Measurements from ENCODE around the gene CLCN7.
"Not testable (repeated sequence)": the region's sequence is repeated elsewhere in the genome, so short reads cannot be mapped to it uniquely, and the experiment has no call there.

Gene CLCN7

DNA sequence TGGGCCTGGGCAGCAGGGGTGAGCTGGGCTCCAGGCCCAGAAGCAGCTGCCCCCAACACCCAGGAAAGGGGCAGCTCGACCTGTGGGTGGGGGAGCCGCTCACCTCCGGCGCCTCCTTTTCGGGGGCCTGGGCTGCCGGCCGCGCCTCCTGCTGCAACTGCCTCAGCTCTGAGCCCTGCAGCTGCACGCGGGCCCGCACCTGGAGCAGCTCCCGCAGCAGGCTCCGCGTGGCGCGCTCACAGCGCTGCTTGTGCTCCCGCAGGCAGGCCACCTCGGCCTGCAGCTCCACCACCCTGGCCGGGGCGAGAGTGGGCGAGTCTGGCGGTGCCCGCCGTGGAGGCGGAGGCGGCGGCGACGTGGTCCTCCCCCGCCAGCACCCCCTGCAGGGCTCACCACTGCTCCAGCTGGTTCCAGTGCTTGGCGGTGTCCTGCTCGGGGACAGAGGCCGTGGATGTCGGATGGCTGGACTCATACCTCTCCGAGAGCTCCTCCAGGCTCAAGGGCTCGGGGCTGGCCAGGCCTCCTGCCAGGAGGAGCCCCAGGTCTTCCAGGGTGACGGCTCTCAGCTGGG lies 31.3 kb downstream of the CLCN7 start:
- H3K27me3 ChIP-seq (ENCODE audit: insufficient read depth, poor library complexity, severe bottlenecking), result no peaks in the 10 kb centered on the region
- H3K4me1 ChIP-seq (ENCODE audit: insufficient read depth, poor library complexity, severe bottlenecking), result no peaks in the 10 kb centered on the region
- DNase-seq (ENCODE audit: low spot score), result no peak
- H3K9me3 ChIP-seq (ENCODE audit: severe bottlenecking), result no peaks in the 10 kb centered on the region
- no peak overlapping the region for H3K4me3 ChIP-seq (ENCODE audit: severe bottlenecking)
- TF ChIP-seq, protein P1, sequence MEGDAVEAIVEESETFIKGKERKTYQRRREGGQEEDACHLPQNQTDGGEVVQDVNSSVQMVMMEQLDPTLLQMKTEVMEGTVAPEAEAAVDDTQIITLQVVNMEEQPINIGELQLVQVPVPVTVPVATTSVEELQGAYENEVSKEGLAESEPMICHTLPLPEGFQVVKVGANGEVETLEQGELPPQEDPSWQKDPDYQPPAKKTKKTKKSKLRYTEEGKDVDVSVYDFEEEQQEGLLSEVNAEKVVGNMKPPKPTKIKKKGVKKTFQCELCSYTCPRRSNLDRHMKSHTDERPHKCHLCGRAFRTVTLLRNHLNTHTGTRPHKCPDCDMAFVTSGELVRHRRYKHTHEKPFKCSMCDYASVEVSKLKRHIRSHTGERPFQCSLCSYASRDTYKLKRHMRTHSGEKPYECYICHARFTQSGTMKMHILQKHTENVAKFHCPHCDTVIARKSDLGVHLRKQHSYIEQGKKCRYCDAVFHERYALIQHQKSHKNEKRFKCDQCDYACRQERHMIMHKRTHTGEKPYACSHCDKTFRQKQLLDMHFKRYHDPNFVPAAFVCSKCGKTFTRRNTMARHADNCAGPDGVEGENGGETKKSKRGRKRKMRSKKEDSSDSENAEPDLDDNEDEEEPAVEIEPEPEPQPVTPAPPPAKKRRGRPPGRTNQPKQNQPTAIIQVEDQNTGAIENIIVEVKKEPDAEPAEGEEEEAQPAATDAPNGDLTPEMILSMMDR (IDR thresholded peaks at IDR 0.05; ENCODE audit: poor library complexity, severe bottlenecking), result no peak
- H3K27ac ChIP-seq (ENCODE audit: poor library complexity, severe bottlenecking), result no peak overlapping the region
- H3K36me3 ChIP-seq (ENCODE audit: low read depth), result no peaks in the 10 kb centered on the region
- 0 out of 3 replicates have a peak, but pooled peaks have one; percentile 4 for ATAC-seq (ENCODE audit: low read depth)

DNA sequence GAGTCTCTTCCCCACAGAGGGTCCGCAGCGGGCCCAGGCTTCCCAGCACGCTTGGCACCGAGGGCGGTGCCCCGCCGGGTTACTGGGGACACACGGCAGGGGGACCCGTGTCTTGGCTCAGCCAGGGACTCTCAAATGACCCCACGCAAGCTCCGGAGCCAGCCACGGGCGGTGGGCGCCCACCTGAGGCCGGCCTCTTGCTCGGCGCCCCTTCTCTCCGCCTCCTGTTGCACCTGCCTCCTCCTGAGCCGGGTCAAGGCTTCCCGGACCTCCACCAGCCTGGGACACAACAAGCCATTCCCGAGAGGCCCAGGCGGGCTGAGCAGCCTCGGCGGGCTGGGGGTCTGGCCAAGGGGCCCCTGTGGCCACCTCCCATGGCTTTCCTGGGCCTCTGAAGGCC lies 32.1 kb downstream of the CLCN7 start:
- no peaks in the 10 kb centered on the region for H3K36me3 ChIP-seq (ENCODE audit: low read depth)
- H3K9me3 ChIP-seq (ENCODE audit: severe bottlenecking), result no peaks in the 10 kb centered on the region
- H3K27me3 ChIP-seq (ENCODE audit: insufficient read depth, poor library complexity, severe bottlenecking), result no peaks in the 10 kb centered on the region
- no peak overlapping the region for H3K4me3 ChIP-seq (ENCODE audit: severe bottlenecking)
- ATAC-seq (ENCODE audit: low read depth), result no peak
- no peak overlapping the region for H3K27ac ChIP-seq (ENCODE audit: poor library complexity, severe bottlenecking)
- TF ChIP-seq, protein P1 (IDR thresholded peaks at IDR 0.05; ENCODE audit: poor library complexity, severe bottlenecking), result no peak
- H3K4me1 ChIP-seq (ENCODE audit: insufficient read depth, poor library complexity, severe bottlenecking), result no peaks in the 10 kb centered on the region
- DNase-seq (ENCODE audit: low spot score), result no peak

DNA sequence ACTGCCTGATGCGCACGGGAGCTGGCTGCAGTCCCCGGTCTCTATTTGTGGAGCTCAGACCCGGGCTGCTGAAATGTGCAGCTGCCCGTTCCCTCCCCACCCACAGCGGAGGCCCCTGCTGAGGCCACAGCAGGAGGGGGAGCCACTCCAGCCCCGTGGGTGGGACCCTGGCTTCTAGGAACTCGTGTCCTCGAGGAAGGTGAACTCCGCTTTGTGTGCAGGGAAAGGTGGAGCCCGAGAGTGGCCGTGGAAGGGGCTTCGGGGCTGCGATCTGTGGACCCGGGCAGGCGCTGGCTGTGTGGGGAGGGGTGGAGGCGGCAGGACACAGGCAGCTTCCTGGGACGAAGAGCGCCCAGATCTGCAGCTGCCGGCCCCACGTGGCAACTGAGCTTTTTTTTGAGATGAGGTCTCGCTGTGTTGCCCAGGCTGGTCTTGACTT lies 33.4 kb downstream of the CLCN7 start:
- Histone ChIP-seq H3K4me3 (ENCODE audit: severe bottlenecking) (no peak overlapping the region), H3K9me3 (ENCODE audit: severe bottlenecking) (no peaks in the 10 kb centered on the region), H3K27me3 (ENCODE audit: insufficient read depth, poor library complexity, severe bottlenecking) (no peaks in the 10 kb centered on the region), H3K27ac (ENCODE audit: poor library complexity, severe bottlenecking) (no peak overlapping the region), H3K4me1 (ENCODE audit: insufficient read depth, poor library complexity, severe bottlenecking) (no peaks in the 10 kb centered on the region), H3K36me3 (ENCODE audit: low read depth) (no peaks in the 10 kb centered on the region)
- TF ChIP-seq, protein P1 (IDR thresholded peaks at IDR 0.05; ENCODE audit: poor library complexity, severe bottlenecking), result no peak
- ATAC-seq (ENCODE audit: low read depth) (no peak), DNase-seq (ENCODE audit: low spot score) (no peak)

DNA sequence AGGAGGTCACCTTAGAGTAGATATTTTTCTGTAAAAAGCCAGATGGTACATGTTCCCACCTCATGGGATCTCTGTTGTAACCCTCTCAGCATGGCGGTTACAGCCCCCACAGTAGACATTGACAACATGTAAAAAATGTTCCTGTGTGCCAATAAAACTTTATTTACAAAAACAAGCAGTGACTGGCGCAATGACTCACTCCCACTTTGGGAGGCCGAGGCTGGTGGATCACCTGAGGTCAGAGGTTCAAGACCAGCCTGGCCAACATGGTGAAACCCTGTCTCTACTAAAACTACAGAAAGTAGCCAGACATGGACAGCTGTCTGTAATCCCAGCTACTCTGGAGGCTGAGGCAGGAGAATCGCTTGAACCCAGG lies 35.1 kb downstream of the CLCN7 start:
- H3K36me3 ChIP-seq (ENCODE audit: low read depth); H3K9me3 ChIP-seq (ENCODE audit: severe bottlenecking); ATAC-seq (ENCODE audit: low read depth); H3K27ac ChIP-seq (ENCODE audit: poor library complexity, severe bottlenecking); DNase-seq (ENCODE audit: low spot score); H3K27me3 ChIP-seq (ENCODE audit: insufficient read depth, poor library complexity, severe bottlenecking); H3K4me3 ChIP-seq (ENCODE audit: severe bottlenecking); H3K4me1 ChIP-seq (ENCODE audit: insufficient read depth, poor library complexity, severe bottlenecking): not testable (repeated sequence)

DNA sequence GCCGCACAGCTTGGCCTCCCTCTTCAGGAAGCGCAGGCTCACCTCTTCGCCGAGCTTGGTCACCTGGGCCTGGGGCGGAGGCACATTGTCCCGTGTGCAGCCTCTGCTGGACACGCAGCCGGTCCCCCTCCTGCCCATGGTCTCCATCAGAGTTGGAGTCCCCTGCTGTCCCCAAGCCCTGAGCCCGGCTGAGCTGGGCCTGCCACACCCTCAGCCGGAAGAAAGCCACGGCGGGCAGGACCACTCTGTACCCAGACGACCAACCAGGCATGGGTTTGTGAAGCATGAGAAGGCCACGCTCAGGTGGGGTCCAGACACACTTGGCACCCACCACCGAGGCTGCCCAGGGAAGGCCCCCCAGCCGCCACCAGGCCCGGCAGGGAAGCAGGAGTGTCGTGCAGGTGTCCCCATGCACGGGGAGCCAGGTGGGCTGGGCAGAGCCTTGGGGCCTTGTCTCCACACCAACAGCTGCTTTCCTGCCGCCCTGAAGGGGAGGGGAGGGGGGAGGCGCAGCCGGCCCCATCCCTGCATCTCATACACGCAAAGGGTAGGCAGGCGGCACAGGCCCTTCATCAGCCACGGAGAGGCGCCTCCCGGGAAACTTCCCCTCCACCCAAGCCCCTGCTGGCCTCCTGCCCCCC lies 35.6 kb downstream of the CLCN7 start:
- DNase-seq (ENCODE audit: low spot score), result no peak
- Histone ChIP-seq H3K36me3 (ENCODE audit: low read depth) (no peaks in the 10 kb centered on the region), H3K4me3 (ENCODE audit: severe bottlenecking) (no peak overlapping the region), H3K9me3 (ENCODE audit: severe bottlenecking) (no peaks in the 10 kb centered on the region), H3K27me3 (ENCODE audit: insufficient read depth, poor library complexity, severe bottlenecking) (no peaks in the 10 kb centered on the region), H3K27ac (ENCODE audit: poor library complexity, severe bottlenecking) (no peak overlapping the region), H3K4me1 (ENCODE audit: insufficient read depth, poor library complexity, severe bottlenecking) (no peaks in the 10 kb centered on the region)
- no peak for ATAC-seq (ENCODE audit: low read depth)
- TF ChIP-seq, protein P1 (IDR thresholded peaks at IDR 0.05; ENCODE audit: poor library complexity, severe bottlenecking), result no peak

Data from RWPE2 (cell line).